Measurements from ENCODE around the gene SDR42E1.

GRCh38 chr16:82044585-82044911, 33.3 kb upstream of the SDR42E1 start:
- TF ChIP-seq RFX5 (IDR thresholded peaks at IDR 0.05; ENCODE audit: borderline replicate concordance, low read depth, low read length) (no peak), CTCF (IDR thresholded peaks at IDR 0.05; ENCODE audit: control extremely low read depth in 1 of 3, insufficient read depth in 1 of 3, low read depth in 1 of 3, low read length in 3 of 3) (no peak), ASH2L (IDR thresholded peaks at IDR 0.05; ENCODE audit: low read length) (no peak)

Measured in H1 (cell line).